GM21423 (cell line): ENCODE measurements around the gene MBNL2.

Source experiments
- ATAC-seq: cut with Tn5 transposase; IDR thresholded peaks from one replicate; pipeline ENCODE4 v1.9.1; 2021; ENCODE audit warnings: mild to moderate bottlenecking, moderate library complexity; ENCODE audit not compliant: unreplicated experiment

Gene MBNL2

DNA sequence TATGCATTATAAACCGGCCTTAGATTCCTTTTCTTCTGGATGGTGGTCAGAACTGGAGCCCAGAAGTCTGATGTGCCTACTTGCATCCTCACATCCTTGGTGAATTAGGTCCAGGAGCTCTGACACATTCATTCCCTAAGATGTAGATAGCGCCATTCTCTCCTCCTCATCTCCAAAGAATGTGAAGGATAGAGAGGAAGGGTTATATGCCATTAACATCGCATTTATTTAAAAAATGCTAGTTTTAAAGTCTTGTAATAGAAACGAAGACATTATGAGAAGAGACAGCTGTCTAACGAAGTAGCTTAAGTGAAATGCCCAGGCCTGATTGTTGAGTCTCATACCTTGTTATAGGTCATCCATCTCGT lies 9.7 kb downstream of the MBNL2 start:
- no peak for ATAC-seq

DNA sequence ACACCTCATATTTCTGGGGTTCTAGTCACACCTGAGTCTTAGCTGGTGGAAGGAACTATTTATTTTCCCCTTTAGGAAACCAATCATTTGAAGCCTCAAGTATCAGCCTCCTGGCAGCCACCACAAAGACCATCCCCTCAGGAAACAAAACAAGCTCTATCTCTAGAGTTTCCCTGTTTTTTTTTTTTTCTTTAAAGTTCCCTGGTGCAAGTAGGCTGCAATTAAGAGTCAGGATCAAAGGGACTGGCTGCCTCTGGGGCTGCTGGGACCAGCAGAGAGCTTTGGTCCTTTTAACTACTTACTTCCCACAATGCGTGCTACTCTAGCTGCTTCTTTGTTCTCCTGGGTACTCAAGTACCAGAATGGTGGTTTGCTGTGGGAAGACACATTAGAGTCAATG lies 11.4 kb downstream of the MBNL2 start:
- ATAC-seq = no peak

DNA sequence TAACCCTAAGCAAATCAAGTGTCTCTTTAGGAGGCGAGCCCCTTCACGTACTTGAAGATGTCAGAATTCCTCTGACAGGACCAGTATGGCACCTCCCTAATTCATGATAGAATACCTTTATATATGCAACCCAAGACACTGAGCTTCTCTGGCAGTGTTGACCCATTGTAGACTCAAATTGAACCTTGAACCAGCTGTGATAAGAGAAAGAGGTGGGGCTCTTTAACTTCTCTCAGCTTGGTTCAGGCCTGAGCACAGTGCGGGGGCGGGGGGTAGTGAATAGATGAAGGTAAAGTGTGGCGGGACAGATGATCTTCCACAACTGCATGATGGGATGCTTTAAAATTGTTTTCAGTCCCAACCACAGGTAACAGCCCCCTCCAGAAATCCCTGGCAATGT lies 12.1 kb downstream of the MBNL2 start:
- no peak for ATAC-seq

DNA sequence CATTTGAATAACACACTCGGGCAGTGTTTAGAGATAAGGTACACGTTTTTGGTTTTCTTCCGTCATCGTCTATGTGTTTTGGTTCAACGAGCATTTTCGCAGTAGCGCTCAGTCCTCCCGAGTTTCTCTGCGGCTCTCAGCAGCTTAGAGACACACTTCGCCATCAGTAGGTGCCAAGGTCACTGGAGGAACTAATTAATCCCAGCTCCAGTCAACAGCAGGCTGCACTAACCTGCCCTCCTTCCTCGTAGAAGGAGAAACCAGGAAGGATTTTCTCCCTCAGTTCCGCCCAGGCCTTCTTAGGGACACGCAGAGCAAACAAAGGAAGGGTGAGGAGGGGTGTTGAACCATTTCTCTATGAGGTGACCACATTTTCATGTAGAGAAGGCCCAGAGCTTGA lies 12.6 kb downstream of the MBNL2 start:
- no peak for ATAC-seq

DNA sequence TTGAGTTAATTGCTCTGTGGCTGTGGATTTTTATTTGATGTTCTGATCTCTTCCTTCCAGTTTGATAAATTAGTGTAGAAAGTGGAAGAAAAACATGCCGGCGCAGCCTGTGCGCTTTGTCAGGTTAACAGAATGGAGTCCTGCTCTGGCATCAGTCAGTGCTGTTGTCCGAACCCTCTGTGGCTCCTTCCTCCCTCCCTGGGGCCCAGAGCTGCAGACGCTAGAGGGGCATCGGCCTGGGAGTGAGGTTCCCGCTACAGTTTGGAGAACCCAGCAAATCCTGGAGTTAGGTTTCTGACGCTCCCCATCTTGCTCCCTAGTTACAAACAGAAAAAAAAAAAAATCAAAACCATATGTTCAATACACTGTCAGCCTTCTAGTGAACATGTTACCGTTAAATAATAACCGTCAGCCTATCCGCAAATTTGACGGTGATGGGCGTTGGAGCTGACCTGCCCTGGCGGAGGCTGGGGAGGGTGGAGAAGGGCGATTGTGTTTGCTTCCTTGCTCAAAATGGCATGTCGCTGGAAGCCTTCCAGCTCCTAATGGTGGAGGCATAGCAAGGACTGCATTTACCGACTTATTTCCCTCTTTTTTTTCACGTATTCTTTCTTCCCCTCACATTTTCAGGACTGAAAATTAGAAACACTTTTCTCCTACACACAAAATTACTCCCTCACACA lies 13.6 kb downstream of the MBNL2 start:
- ATAC-seq = no peak

DNA sequence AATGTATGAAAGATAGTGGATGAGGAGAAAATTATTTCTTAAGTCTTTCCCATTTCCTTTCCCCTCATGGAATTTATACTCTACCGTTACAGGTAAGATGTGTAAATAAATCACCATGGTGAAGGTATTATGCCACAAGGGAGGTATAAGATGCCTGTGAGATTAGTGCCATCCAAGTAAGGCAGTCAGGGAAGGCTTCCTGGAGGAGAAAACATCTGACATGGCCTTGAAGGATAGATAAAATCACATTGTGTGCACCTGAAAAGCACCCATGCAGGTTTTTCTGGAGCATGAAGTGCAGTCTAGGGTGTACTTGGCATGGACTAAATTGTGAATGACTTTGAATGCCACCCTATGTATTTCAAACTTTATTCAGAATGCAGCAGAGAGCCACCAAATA lies 15.3 kb downstream of the MBNL2 start:
- no peak for ATAC-seq

DNA sequence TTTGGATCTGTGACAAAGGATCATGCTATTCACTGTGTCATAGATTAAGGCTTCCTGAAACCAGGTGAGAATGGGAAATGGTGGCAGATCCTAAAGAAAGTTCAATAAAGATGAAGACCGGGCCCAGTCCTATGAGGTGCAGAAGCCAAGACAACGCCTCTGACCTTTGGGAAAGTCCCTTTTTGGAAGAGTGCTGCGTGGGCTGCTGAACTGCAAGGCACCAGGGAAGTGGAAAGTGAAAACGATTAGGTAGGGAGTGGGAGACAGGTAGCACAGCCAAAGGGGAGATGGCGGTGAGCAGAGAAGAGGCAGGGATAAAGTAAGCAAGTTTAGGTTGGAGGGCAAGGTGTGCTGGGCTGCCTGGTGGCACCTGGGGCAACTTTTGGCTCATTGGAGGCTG lies 16.3 kb downstream of the MBNL2 start:
- no peak for ATAC-seq

DNA sequence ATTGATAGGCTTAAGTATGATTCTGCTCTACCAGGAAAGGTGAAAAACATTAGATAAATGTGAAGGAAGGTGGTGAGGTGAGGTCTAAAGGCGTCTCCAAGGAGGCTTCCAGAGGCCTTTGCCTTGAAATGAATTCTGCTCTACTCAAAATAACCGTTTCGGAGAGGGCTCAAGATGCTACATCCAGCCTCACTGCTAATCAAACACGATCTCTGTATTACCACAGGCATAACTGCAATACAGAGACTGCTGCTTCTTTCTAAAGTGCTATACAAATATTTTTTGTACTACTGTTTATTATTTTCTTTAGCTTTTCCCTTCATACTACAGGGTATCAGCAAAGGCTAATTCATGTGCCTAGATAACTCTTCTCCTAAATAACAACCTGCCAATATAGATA lies 16.8 kb downstream of the MBNL2 start:
- ATAC-seq = no peak

DNA sequence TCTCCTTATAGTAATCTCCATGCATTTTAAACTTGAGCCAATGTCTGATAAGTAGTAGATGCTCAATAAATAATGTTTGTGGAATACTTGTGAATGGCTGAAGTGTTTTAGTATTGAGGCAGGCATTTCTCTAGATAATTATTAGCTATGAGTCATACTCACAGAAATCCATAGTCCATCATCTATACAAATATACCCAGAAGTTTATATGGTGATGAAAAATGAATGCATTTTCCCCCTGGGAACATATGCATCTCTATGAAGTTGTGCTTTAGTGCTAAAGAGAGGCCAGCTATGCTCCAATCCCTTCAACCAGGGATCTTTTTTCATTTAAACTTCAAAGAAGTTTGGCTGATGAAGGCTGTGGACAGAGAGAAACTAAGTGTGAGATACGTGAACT lies 17.2 kb downstream of the MBNL2 start:
- ATAC-seq = no peak

DNA sequence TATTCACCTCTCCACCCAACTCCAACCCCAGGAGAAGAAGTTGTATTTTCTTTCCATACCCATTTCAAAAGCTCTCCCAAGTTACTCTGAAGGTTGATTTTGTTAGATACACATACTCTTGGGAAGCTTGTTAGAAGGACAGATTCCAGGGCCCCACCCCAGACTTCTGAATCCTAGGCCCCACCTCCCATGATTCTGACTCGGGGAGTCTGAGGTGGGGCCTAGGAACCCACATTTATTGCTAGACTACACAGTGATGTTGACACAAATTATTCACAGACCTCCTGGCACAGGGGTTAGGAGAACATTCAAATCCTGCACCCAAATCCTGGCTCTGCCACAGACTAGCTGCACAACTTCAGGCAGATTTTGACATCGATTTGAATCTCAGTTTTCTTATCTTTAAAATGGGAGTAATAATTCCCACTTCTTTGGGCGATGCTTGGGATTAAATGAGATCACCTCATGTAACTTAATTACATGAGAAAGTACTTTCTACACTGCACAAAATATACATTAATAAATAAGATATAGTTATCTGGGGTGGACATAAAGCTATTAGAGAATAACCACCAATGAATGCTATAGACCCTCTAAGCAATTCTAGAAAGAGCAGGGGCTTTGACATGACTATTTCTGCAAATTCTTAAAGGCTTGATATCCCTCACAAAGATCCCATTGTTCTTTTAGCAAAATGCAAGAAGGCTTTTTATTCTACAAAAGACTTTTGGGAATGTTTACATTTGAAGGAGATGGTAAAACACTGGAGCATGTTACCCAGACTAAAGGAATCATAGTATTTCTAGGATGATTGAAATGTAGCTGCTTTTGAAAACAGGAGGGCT lies 18.0 kb downstream of the MBNL2 start:
- ATAC-seq = no peak

DNA sequence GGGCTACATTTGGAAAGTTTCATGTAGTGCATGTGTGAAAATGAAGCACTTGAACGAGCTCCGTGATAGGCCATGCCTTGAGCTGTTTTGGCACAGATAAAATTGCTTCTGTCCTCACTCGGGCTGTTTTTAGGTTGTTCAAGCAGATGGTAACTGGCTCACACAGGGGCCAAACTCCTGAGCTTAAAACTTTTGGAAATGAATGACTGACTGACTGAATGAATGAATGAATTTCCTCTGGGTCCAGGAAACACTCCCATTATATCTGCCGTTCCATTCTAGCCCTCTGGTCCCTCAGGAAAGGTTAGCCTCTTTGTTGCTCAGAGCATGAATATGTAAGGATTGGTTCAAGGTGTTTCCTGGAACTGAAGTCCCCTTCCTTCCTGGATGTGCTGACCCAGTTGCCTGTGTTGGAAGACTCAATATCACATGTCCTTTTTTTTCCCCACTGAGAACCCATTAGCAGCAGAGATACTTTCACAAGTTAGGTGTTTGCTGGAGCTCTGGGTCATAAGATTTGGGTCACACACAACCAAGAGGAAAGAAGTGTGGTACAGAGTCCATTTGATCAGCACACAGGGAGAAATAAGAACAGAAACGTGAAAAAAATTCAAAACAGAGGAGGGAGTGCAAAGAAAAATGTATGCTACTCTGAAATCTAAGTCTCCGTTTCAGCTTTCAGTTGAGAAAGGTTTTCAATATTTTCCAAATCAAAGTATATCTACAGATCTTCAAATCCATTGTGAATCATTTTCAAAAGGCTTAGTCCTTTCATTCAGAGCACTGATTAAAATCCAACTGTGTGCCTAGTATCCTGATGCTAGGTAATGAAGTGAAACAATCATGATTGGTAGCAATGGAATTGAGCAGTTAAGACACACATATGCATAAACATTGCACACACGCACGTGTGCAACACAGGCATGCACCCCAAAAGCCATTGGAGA lies 18.9 kb downstream of the MBNL2 start:
- no peak for ATAC-seq

DNA sequence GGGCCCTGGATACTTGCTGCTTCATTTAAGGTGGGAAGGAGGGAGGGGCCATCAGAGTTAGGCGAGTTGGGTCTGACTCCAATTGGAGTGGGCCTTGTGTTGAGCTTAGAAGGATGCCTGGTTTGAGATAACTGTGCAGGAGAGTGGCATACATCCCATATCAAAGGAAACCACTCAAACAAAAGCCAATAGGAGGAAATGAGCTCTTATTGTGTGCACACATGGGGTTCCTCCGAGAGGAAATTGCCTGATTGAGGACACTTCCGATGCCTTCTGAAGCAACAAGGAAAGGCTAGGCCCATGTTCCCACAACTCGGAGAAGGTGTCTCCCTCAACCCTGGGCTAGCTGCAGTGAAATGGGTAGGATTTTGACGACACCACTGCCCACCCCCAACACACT lies 19.6 kb downstream of the MBNL2 start:
- no peak for ATAC-seq

DNA sequence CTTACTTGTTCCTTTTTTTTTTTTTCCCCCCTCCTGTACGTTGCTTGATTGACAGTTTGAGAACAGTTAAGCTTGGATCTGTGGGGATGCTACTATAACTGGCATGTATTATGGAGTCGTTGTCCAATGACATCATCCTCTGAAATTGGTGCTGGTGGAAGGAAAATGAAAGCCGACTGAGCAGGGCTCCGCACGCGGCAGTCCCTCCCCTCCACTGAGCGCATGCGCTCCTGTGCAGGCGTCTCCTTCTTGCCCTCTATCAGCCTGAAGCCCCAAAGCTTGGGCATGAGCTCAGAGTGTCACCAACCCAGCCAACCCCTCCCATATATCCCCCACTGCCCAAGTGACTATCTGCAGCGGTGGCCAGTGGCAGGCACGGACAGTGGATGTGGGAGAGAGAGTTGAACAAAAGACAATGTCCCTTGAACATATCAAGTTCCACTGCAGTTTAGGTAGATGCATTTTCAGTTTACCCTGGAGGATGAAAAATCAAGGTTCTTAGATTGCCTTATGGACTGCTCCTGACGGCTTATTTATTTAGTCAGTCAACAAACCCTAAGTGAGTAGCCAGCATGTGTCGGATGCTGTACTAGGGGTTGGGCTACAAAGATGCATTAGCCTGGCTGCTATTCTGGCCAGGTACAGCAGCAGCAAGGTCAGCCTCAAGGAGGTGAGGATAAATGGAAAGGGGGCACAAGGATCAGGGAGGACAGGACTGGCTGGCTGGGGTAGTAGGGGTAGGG lies 20.8 kb downstream of the MBNL2 start:
- ATAC-seq = no peak

DNA sequence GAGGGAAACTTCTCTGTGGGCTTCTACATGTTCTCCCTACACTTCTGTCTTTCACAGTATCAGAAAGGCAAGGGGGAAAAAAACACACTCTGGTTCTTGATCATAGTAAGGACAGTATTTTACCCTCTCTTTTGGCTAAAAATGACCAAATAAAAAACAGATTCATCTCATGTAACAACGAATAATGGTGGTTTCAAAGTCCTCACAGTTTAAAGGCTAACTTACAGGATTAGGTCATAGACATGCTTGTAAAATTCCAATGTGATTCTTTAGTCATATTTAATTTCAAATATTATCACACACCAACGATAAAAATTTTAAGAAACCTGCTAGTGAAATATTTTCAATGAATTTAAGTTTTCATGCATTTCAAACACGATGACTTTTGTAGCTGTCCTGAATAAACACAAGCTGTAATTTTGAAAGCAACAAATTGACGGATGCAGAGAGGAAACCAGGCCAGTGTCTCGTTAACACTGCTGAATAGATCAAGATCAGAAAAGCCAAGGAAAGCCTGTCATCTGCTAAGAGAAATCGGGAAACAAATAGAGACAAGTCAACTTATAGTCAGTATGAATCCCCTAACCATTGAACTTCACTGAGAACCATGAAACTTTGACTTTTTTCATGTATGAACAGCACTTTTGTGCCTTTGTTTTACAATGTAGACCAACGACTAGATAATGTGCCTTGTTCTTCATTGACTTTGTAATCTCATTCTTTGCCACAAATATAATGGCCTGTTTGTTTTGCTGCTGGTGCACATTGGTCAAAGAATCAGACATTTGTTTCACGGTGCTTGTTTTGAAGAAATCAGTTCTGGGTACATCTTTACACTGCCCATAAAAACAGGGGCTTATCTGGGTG lies 22.0 kb downstream of the MBNL2 start:
- ATAC-seq = no peak

DNA sequence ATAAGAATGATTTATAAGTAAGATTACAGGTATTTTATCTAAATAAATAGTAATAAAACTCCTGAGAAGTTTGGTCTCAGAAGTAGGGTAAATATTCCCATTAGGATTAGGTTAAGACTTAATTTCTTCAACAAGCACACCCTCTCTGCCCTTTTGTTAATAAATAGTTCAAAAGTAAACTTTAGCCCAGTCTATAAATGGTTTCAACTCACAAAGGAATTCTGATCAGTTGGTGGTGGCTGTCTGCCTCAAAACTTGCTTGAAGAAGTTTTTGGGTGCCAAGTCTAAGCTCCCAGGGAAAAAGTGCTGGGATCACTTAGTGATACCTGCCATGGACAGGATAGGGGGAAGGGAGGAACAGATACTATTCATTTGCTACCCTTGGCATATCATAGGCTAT lies 22.9 kb downstream of the MBNL2 start:
- no peak for ATAC-seq

DNA sequence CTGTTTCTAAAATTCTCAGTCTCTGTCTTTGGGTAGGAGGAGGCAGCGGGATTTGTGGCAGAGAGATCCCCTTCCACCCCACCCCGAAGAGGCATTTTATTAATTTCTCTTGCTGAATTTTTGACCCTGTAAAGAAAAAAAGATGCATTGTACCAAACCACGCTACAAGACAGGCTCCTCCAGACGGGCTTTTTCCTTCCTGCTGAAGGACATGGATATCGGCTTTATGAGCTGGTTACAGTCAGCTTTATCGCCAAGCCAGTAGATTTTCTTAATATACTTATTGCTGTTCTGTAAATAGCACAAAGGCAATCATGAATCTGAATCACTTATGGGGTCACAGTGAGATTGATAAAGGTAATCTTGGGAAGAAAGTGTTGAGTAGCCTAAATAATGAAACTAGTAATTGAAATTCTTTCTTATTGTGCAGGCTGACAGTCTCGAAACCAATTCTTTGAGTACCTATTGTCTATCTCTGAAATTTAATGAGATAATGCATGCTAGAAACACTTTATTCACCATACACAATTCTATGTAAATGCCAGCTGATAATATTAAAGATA lies 24.5 kb downstream of the MBNL2 start:
- ATAC-seq = no peak

DNA sequence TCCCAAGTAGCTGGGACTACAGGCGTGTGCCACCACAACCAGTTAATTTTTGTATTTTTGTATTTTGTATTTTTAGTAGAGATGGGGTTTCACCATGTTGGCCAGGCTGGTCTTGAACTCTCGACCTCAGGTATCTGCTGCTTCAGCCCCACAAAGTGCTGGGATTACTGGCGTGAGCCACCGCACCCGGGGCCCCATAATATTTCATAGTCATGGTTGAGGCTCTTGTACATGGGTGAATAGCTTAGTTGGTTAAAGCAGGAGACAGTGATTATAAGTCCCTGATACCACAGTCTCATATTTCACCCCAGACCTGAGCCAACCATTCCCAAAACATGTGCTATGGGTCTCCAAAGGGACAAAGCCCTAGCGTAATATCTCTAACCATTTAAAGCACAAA lies 26.1 kb downstream of the MBNL2 start:
- no peak for ATAC-seq

DNA sequence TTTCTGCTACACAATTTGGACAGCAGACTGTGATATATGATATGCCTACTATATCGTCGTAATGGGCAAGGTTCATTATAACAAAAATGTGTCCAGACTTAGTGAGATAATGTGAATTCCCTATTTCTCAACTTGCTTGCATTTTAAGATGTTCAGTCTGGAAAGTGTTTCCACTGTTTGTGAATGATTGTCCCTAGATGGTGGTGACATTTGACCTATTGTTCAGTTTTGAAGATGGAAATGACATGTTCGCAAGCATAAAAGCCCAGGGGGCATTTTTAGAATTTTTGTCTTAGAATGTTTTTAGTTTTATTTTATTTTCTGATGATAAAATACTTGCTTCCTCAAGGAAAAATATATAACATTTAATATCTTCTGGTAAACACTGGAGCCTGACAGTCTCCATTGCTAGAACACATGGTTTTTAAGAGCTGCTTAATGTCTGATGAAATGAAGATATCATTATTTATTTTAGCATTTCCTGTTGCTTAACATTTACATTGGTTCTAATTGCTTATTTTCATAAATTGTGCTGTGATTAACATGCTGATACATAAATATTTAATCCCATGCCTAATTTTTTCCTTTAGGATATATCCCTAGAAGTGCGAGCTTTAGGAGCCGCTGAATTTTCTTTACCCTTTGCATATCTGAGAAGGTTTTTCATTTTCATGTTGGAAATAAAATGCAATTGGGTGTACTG lies 27.1 kb downstream of the MBNL2 start:
- ATAC-seq = no peak
